Loucy (cell line): ENCODE data around the gene ZFYVE28.

Experiments used
- H2AFZ ChIP-seq: fragments of 200-600 bp; sonication (generic); 2 replicates; pipeline ENCODE4 v1.6.0; 2016; ENCODE audit warnings: antibody characterized with exemption, mild to moderate bottlenecking, low read length, moderate library complexity
- H3F3A ChIP-seq: fragments of 200-600 bp; 2 replicates; pipeline ENCODE4 v1.6.0; 2016; ENCODE audit warnings: antibody characterized with exemption, low read depth, mild to moderate bottlenecking
- H3K27me3 ChIP-seq: fragments of 200-600 bp; sonication (generic); 2 replicates; pipeline ENCODE4 v1.6.1; 2014; ENCODE audit warnings: low read length, mild to moderate bottlenecking; ENCODE audit not compliant: insufficient read depth, poor library complexity, severe bottlenecking
- H3K36me3 ChIP-seq: fragments of 200-600 bp; sonication (generic); 2 replicates; pipeline ENCODE4 v1.6.1; 2016; ENCODE audit warnings: low read length; ENCODE audit not compliant: insufficient read depth
- H3K4me1 ChIP-seq: fragments of 200-600 bp; sonication (generic); 2 replicates; pipeline ENCODE4 v1.5.1; 2014; ENCODE audit warnings: low read length, mild to moderate bottlenecking; ENCODE audit not compliant: insufficient read depth, poor library complexity, severe bottlenecking
- H3K4me2 ChIP-seq: fragments of 200-600 bp; sonication (generic); 2 replicates; pipeline ENCODE4 v1.6.0; 2014; ENCODE audit warnings: antibody characterized with exemption, low read length, low read depth, mild to moderate bottlenecking; ENCODE audit not compliant: poor library complexity, severe bottlenecking
- H3K4me3 ChIP-seq: fragments of 200-600 bp; sonication (generic); 2 replicates; pipeline ENCODE4 v1.5.1; 2014; ENCODE audit warnings: low read length, mild to moderate bottlenecking, mixed read lengths; ENCODE audit not compliant: poor library complexity, severe bottlenecking
- H3K79me2 ChIP-seq: fragments of 200-600 bp; sonication (generic); 2 replicates; pipeline ENCODE4 v1.6.1; 2014; ENCODE audit warnings: low read length; ENCODE audit not compliant: insufficient read depth
- H3K9ac ChIP-seq: fragments of 200-600 bp; sonication (generic); 2 replicates; pipeline ENCODE4 v1.6.0; 2014; ENCODE audit warnings: mild to moderate bottlenecking, low read depth, low read length, moderate library complexity; ENCODE audit not compliant: poor library complexity, severe bottlenecking
- H3K9me2 ChIP-seq: fragments of 200-600 bp; sonication (generic); replicated peaks from 2 replicates; pipeline ENCODE4 v1.6.1; 2016; ENCODE audit warnings: low read depth, low read length, mixed read lengths
- H3K9me3 ChIP-seq: fragments of 200-600 bp; sonication (generic); 2 replicates; pipeline ENCODE4 v1.6.1; 2014; ENCODE audit warnings: mild to moderate bottlenecking, antibody characterized with exemption, low read length, low read depth; ENCODE audit not compliant: insufficient read depth
- H4K20me1 ChIP-seq: fragments of 200-600 bp; sonication (generic); 2 replicates; pipeline ENCODE4 v1.6.0; 2014; ENCODE audit warnings: antibody characterized with exemption, low read length, mild to moderate bottlenecking; ENCODE audit not compliant: insufficient read depth, poor library complexity, severe bottlenecking
- CTCF ChIP-seq: fragments of 200-600 bp; sonication (generic); conservative IDR thresholded peaks from 2 replicates; pipeline ENCODE4 v1.5.1; 2014; ENCODE audit warnings: mild to moderate bottlenecking, antibody characterized with exemption, low read length
- EZH2phosphoT487 ChIP-seq: fragments of 200-600 bp; IDR thresholded peaks from 2 replicates; pipeline ENCODE4 v1.6.1; 2018; ENCODE audit warnings: antibody characterized with exemption, mild to moderate bottlenecking, moderate library complexity, borderline replicate concordance

ZFYVE28 gene

GRCh38 chr4:2339458-2340271 is 78.8 kb downstream of the ZFYVE28 start:
- Histone ChIP-seq H3K9me3 (no peaks in the 10 kb centered on the region), H3K36me3 (no peaks in the 10 kb centered on the region), H3K27me3 (no peaks in the 10 kb centered on the region), H3K79me2 (no peaks in the 10 kb centered on the region), H2AFZ (no peak overlapping the region), H3K9ac (no peak overlapping the region), H3K9me2 (no peaks in the 10 kb centered on the region), H4K20me1 (no peaks in the 10 kb centered on the region), H3K4me2 (no peak overlapping the region), H3K4me3 (no peak overlapping the region), H3K4me1 (no peaks in the 10 kb centered on the region), H3F3A (no peaks in the 10 kb centered on the region)
- TF ChIP-seq CTCF: no peak
- no peak for TF ChIP-seq EZH2phosphoT487

DNA sequence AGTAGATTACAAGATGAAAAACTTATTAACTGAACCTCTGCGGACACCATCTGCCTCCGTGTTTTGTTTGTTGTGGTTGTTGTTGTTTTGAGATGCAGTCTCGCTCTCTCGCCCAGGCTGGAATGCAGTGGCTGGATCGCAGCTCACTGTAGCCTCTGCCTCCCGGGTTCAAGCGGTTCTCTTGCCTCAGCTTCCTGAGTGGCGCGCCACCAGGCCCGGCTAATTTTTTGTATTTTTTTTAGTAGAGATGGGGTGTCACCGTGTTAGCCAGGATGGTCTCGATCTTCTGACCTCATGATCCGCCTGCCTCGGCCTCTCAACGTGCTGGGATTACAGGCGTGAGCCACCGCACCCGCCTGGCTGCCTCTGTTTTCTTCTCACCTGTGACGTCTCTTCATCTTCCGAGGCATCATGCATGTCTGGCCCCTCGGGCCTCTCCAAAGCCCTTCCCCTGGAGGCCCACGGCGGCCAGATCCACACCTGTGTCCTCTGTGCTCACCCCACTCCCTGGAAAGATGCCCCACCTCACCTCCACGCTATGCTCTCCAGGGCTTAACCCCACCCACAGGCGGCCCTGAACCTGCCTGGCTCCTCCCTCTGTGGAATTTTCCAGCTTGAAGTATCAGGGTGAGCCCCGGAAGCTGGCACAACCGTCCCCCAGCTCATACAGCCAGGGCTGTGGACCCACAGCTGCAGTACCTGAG is 79.5 kb downstream of the ZFYVE28 start:
- H3F3A ChIP-seq: no peaks in the 10 kb centered on the region
- no peaks in the 10 kb centered on the region for H3K27me3 ChIP-seq
- H3K9me3 ChIP-seq: no peaks in the 10 kb centered on the region
- no peaks in the 10 kb centered on the region for H3K4me1 ChIP-seq
- no peak overlapping the region for H3K4me3 ChIP-seq
- H3K79me2 ChIP-seq: no peaks in the 10 kb centered on the region
- H3K9ac ChIP-seq: no peak overlapping the region
- TF ChIP-seq EZH2phosphoT487: no peak
- TF ChIP-seq CTCF: no peak
- no peaks in the 10 kb centered on the region for H4K20me1 ChIP-seq
- H3K9me2 ChIP-seq: no peaks in the 10 kb centered on the region
- no peaks in the 10 kb centered on the region for H3K36me3 ChIP-seq
- no peak overlapping the region for H3K4me2 ChIP-seq
- H2AFZ ChIP-seq: no peak overlapping the region

DNA sequence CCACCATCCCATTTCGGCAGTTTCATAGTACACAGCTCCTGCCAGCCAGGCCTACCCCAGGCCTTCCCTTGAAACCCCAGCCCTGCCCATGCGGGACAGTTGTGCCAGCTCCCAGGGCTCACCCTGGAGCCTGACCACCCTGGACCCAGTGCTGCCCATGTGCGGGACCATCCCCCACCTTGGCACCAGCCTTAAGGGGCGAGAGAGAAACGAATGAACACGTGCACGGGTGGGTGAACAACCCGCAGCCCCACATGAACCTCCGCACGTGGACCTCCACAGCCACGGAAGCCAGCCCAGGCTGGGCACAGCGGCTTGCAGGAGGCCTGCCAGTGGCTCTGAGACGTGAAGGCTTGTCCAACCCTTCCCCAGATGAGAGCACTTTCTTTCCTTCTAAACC is 80.5 kb downstream of the ZFYVE28 start:
- Histone ChIP-seq H4K20me1 (no peaks in the 10 kb centered on the region), H3K9me3 (no peaks in the 10 kb centered on the region), H2AFZ (no peak overlapping the region), H3K27me3 (no peaks in the 10 kb centered on the region), H3K4me2 (no peak overlapping the region), H3K79me2 (no peaks in the 10 kb centered on the region), H3F3A (no peaks in the 10 kb centered on the region), H3K9ac (no peak overlapping the region), H3K36me3 (no peaks in the 10 kb centered on the region), H3K4me3 (no peak overlapping the region), H3K4me1 (no peaks in the 10 kb centered on the region), H3K9me2 (no peaks in the 10 kb centered on the region)
- TF ChIP-seq CTCF (no peak), EZH2phosphoT487 (no peak)
